GM23338 (cell line): ENCODE measurements around the gene INO80B.

Source experiments
- CREB1 ChIP-seq: fragments of 250-450 bp; sonication (Bioruptor Pico); IDR thresholded peaks from 2 replicates; pipeline ENCODE4 v1.5.0; 2020; ENCODE audit warnings: low read depth, mild to moderate bottlenecking, moderate library complexity
- ETS1 ChIP-seq: IDR thresholded peaks from 2 replicates; pipeline ENCODE4 v1.6.1; 2016; ENCODE audit warnings: antibody characterized with exemption
- EZH2 ChIP-seq: fragments of 200-600 bp; sonication (generic); IDR thresholded peaks from one replicate; pipeline ENCODE4 v1.8.0; 2017; ENCODE audit warnings: antibody characterized with exemption, mild to moderate bottlenecking, low read depth; ENCODE audit not compliant: unreplicated experiment
- EZH2phosphoT487 ChIP-seq: fragments of 200-600 bp; sonication (generic); IDR thresholded peaks from one replicate; pipeline ENCODE4 v1.8.1; 2018; ENCODE audit warnings: antibody characterized with exemption; ENCODE audit not compliant: unreplicated experiment
- NANOG ChIP-seq: IDR thresholded peaks from 2 replicates; pipeline ENCODE4 v1.6.1; 2016; ENCODE audit warnings: antibody characterized with exemption, borderline replicate concordance
- POLR2AphosphoS5 ChIP-seq: IDR thresholded peaks from 2 replicates; pipeline ENCODE4 v1.6.1; 2016; ENCODE audit warnings: antibody characterized with exemption, low read depth
- REST ChIP-seq: IDR thresholded peaks from one replicate; pipeline ENCODE4 v1.6.1; 2018; ENCODE audit warnings: antibody characterized with exemption; ENCODE audit not compliant: unreplicated experiment
- TF ChIP-seq, protein P1 (sequence below), 2 experiments: fragments of 200-600 bp in 1 of 2; sonication (generic) in 1 of 2; conservative IDR thresholded peaks; 2 replicates each; pipeline versions ENCODE4 v1.5.1 to v1.6.1; 2016 to 2017; ENCODE audit warnings: antibody characterized with exemption in 2 of 2, low read depth in 2 of 2, mild to moderate bottlenecking in 2 of 2, moderate library complexity in 1 of 2

DNA sequence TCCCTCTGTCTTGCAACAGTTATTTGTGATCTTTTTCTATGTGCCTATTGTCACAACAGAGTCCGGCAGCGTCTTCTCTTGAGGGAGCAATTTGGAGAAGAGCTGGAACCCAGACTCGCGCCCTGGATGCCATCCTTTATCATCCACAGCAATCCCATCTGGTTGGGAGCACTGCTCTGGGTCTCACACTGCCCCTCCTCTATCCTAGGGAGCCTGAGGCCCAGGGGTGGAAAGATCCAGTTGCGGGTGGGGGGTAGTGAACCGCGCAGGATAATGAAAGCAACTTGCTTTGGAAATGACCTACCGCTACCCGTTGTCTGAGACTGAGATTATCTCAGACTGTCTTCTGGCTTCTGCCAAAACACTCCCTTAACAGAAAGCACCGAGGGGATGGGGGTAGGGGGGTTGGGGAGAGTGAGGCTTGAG lies 4.1 kb downstream of the INO80B start:
- TF ChIP-seq, protein P1, sequence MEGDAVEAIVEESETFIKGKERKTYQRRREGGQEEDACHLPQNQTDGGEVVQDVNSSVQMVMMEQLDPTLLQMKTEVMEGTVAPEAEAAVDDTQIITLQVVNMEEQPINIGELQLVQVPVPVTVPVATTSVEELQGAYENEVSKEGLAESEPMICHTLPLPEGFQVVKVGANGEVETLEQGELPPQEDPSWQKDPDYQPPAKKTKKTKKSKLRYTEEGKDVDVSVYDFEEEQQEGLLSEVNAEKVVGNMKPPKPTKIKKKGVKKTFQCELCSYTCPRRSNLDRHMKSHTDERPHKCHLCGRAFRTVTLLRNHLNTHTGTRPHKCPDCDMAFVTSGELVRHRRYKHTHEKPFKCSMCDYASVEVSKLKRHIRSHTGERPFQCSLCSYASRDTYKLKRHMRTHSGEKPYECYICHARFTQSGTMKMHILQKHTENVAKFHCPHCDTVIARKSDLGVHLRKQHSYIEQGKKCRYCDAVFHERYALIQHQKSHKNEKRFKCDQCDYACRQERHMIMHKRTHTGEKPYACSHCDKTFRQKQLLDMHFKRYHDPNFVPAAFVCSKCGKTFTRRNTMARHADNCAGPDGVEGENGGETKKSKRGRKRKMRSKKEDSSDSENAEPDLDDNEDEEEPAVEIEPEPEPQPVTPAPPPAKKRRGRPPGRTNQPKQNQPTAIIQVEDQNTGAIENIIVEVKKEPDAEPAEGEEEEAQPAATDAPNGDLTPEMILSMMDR (conservative IDR thresholded peaks at IDR 0.05; ENCODE audit: low read depth in 2 of 2), result no peak
- TF ChIP-seq EZH2phosphoT487 (no peak), EZH2 (no peak), POLR2AphosphoS5 (no peak), ETS1 (no peak), REST (no peak), NANOG (no peak), CREB1 (CRISPR knock-in tag) (no peak)
